HepG2 (cell line): Measurements from ENCODE around the gene STRN3. TPM values are rescaled to one million over a fixed set of nuclear protein-coding genes. Genes with fewer than 3 reads are reported as not detected.
A peak's percentile ranks its signal among the peaks of the same experiment; 100 is the strongest.

ENCODE experiments used
- BCL6 ChIP-seq: IDR thresholded peaks from 2 replicates; pipeline ENCODE4 v1.6.1; 2016; ENCODE audit warnings: missing genetic modification reagents, missing compliant biosample characterization
- CEBPG ChIP-seq: IDR thresholded peaks from 2 replicates; pipeline ENCODE4 v1.6.1; 2016
- FOXA3 ChIP-seq: IDR thresholded peaks from 2 replicates; pipeline ENCODE4 v1.6.1; 2016; ENCODE audit warnings: missing genetic modification reagents, missing compliant biosample characterization
- MAZ ChIP-seq, 2 experiments: sonication (generic) in 1 of 2; formaldehyde crosslinking in 1 of 2; IDR thresholded peaks; 2 replicates each; pipeline versions ENCODE4 v1.5.0 to v1.6.1; 2012 to 2020; ENCODE audit warnings: low read depth in 2 of 2, mild to moderate bottlenecking in 2 of 2, borderline replicate concordance in 1 of 2, improper control_type of control experiment in 1 of 2, low read length in 1 of 2, missing genetic modification reagents in 1 of 2, moderate library complexity in 1 of 2
- SOX13 ChIP-seq, 3 experiments: fragments of 450-650 bp in 1 of 3; sonication (generic) in 1 of 3; formaldehyde crosslinking in 1 of 3; IDR thresholded peaks in 2 of 3; conservative IDR thresholded peaks in 1 of 3; 2 replicates each; pipeline versions ENCODE4 v1.5.0 to v1.6.1; 2016 to 2020; ENCODE audit warnings: antibody characterized with exemption in 1 of 3, mild to moderate bottlenecking in 1 of 3, missing compliant biosample characterization in 1 of 3, missing genetic modification reagents in 1 of 3, moderate library complexity in 1 of 3
- TBX3 ChIP-seq: fragments of 450-650 bp; IDR thresholded peaks from 2 replicates; pipeline ENCODE4 v1.6.1; 2017; ENCODE audit warnings: antibody characterized with exemption, mild to moderate bottlenecking, inconsistent platforms, borderline replicate concordance
- ZNF124 ChIP-seq: sonication (generic); formaldehyde crosslinking; IDR thresholded peaks from 2 replicates; pipeline ENCODE4 v1.4.0; 2020; ENCODE audit warnings: missing genetic modification reagents
- ZNF441 ChIP-seq: sonication (generic); formaldehyde crosslinking; IDR thresholded peaks from 2 replicates; pipeline ENCODE4 v1.7.0; 2021; ENCODE audit warnings: missing genetic modification reagents, borderline replicate concordance
- ZNF713 ChIP-seq: sonication (generic); formaldehyde crosslinking; IDR thresholded peaks from 2 replicates; pipeline ENCODE4 v1.4.0; 2020; ENCODE audit warnings: mild to moderate bottlenecking, missing genetic modification reagents
- polyA plus RNA-seq, 8 experiments: library from polyadenylated mRNA; depleted of rRNA in 3 of 8; stranded (reverse) in 7 of 8; unstranded in 1 of 8; fragments of >200 nt; fragmentation: Illumina TruSeq in 4 of 8; extraction: Trizol in 4 of 8; gene quantifications; 2 replicates each; pipeline versions ENCODE4 v1.2.1 to v1.2.3, GENCODE V29; 2011 to 2016; ENCODE audit warnings: low read depth in 4 of 8, missing spikeins in 1 of 8, mixed read lengths in 1 of 8; ENCODE audit not compliant: insufficient read depth in 1 of 8
- total RNA-seq, 5 experiments: library from RNA; depleted of rRNA; stranded (reverse); fragments of >200 nt; fragmentation: Illumina TruSeq; extraction: Trizol; gene quantifications; 2 replicates each; pipeline ENCODE4 v1.2.3, GENCODE V29; 2016; ENCODE audit warnings: low read depth in 1 of 5
- TF ChIP-seq, protein P1 (sequence below): sonication (generic); formaldehyde crosslinking; conservative IDR thresholded peaks from 2 replicates; pipeline ENCODE4 v1.4.0; 2020; ENCODE audit warnings: mild to moderate bottlenecking, missing genetic modification reagents, moderate library complexity
- TF ChIP-seq, protein P2 (sequence below): IDR thresholded peaks from 2 replicates; pipeline ENCODE4 v1.6.1; 2012; ENCODE audit warnings: low read depth, low read length, improper control_type of control experiment
- TF ChIP-seq, protein P3 (sequence below): IDR thresholded peaks from 2 replicates; pipeline ENCODE4 v1.4.0; 2020; ENCODE audit warnings: mild to moderate bottlenecking, missing genetic modification reagents

The STRN3 gene
- total and polyA plus RNA-seq, 2 of the 13 experiments (the other 11 are each of a cell fraction or from before 2014, with no cell fraction given): 49.4 to 123 TPM

DNA sequence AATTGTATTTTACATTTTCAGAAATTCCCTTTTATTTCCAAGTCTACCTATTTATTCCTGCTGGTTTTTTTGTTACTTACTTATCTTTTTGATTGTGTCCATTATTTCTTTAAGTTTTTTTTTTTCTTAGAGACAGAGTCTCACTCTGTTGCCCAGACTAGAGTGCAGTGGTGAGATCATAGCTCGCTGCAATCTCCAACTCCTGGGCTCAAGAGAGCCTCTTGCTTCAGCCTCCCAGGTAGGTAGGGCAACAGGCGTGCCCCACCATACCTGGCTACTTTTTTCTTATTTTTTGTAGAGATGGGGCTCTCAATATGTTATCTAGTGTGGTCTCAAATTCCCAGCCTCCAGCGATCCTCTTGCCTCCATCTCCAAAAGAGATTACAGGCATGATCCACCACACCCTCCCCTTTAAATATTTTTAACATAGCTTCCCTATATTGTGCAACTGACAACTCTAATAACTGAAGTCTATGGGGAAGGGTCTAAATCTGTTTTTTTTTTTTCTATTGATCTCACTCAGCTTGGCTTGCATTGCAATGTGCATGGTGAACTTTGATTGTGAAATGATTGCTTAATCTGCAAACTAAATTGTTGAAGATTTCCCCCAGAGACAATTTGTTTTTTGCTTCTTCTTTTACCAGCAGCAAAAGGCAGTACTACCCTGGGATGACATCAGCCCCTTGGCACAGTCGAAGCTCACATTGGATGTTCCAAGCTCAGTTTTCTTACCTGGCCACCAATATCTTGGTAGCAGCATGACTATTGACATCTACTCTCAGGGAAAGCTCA, 177.5 kb downstream of the STRN3 start (continued):
- TF ChIP-seq, protein P1, sequence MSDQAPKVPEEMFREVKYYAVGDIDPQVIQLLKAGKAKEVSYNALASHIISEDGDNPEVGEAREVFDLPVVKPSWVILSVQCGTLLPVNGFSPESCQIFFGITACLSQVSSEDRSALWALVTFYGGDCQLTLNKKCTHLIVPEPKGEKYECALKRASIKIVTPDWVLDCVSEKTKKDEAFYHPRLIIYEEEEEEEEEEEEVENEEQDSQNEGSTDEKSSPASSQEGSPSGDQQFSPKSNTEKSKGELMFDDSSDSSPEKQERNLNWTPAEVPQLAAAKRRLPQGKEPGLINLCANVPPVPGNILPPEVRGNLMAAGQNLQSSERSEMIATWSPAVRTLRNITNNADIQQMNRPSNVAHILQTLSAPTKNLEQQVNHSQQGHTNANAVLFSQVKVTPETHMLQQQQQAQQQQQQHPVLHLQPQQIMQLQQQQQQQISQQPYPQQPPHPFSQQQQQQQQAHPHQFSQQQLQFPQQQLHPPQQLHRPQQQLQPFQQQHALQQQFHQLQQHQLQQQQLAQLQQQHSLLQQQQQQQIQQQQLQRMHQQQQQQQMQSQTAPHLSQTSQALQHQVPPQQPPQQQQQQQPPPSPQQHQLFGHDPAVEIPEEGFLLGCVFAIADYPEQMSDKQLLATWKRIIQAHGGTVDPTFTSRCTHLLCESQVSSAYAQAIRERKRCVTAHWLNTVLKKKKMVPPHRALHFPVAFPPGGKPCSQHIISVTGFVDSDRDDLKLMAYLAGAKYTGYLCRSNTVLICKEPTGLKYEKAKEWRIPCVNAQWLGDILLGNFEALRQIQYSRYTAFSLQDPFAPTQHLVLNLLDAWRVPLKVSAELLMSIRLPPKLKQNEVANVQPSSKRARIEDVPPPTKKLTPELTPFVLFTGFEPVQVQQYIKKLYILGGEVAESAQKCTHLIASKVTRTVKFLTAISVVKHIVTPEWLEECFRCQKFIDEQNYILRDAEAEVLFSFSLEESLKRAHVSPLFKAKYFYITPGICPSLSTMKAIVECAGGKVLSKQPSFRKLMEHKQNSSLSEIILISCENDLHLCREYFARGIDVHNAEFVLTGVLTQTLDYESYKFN (CRISPR knock-in tag): 0 out of 2 replicates have a peak, but pooled peaks have one; percentile 10
- TF ChIP-seq ZNF713 (CRISPR knock-in tag) (0 out of 2 replicates have a peak, but pooled peaks have one; percentile 5), SOX13 (IDR thresholded peaks at IDR 0.05) (no peak), SOX13 (CRISPR knock-in tag; conservative IDR thresholded peaks at IDR 0.05 in 1 of 2, IDR thresholded peaks at IDR 0.05 in 1 of 2) (peak in 1 of 2 experiments; percentile 25; a peak in 1 of 4 replicates), CEBPG (CRISPR knock-in tag) (peak; percentile 79), TBX3 (no peak), ZNF124 (CRISPR knock-in tag) (peak; percentile 49; the same call in 1 of the 2 replicates), ZNF441 (CRISPR knock-in tag) (no peak), FOXA3 (CRISPR knock-in tag) (no peak), MAZ (IDR thresholded peaks at IDR 0.05; ENCODE audit: borderline replicate concordance, low read depth, low read length) (no peak), MAZ (CRISPR knock-in tag; IDR thresholded peaks at IDR 0.05; ENCODE audit: low read depth) (0 out of 2 replicates have a peak, but pooled peaks have one; percentile 38), BCL6 (CRISPR knock-in tag) (0 out of 2 replicates have a peak, but pooled peaks have one; percentile 7)
- TF ChIP-seq, protein P2, sequence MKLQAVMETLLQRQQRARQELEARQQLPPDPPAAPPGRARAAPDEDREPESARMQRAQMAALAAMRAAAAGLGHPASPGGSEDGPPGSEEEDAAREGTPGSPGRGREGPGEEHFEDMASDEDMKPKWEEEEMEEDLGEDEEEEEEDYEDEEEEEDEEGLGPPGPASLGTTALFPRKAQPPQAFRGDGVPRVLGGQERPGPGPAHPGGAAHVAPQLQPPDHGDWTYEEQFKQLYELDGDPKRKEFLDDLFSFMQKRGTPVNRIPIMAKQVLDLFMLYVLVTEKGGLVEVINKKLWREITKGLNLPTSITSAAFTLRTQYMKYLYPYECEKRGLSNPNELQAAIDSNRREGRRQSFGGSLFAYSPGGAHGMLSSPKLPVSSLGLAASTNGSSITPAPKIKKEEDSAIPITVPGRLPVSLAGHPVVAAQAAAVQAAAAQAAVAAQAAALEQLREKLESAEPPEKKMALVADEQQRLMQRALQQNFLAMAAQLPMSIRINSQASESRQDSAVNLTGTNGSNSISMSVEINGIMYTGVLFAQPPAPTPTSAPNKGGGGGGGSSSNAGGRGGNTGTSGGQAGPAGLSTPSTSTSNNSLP: peak; percentile 70
- TF ChIP-seq, protein P3, sequence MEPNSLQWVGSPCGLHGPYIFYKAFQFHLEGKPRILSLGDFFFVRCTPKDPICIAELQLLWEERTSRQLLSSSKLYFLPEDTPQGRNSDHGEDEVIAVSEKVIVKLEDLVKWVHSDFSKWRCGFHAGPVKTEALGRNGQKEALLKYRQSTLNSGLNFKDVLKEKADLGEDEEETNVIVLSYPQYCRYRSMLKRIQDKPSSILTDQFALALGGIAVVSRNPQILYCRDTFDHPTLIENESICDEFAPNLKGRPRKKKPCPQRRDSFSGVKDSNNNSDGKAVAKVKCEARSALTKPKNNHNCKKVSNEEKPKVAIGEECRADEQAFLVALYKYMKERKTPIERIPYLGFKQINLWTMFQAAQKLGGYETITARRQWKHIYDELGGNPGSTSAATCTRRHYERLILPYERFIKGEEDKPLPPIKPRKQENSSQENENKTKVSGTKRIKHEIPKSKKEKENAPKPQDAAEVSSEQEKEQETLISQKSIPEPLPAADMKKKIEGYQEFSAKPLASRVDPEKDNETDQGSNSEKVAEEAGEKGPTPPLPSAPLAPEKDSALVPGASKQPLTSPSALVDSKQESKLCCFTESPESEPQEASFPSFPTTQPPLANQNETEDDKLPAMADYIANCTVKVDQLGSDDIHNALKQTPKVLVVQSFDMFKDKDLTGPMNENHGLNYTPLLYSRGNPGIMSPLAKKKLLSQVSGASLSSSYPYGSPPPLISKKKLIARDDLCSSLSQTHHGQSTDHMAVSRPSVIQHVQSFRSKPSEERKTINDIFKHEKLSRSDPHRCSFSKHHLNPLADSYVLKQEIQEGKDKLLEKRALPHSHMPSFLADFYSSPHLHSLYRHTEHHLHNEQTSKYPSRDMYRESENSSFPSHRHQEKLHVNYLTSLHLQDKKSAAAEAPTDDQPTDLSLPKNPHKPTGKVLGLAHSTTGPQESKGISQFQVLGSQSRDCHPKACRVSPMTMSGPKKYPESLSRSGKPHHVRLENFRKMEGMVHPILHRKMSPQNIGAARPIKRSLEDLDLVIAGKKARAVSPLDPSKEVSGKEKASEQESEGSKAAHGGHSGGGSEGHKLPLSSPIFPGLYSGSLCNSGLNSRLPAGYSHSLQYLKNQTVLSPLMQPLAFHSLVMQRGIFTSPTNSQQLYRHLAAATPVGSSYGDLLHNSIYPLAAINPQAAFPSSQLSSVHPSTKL (CRISPR knock-in tag): peak; percentile 40; the same call in 1 of the 2 replicates
